Natural killer cell (primary cell): ENCODE data around the gene ZNF236. TPM values are rescaled to one million over a fixed set of nuclear protein-coding genes. Genes with fewer than 3 reads are reported as not detected.
A peak's percentile ranks its signal among the peaks of the same experiment; 100 is the strongest.

Source experiments
- ATAC-seq, 3 donors: fragments of 150-1000 bp in 2 of 3; fragments of 200-7000 bp in 1 of 3; cut with Tn5 transposase; 1 replicate in 1 of 3; 2 replicates in 2 of 3; pipeline ENCODE4 v1.10.0; 2021; ENCODE audit warnings: mild to moderate bottlenecking in 2 of 3, moderate library complexity in 2 of 3
- DNase-seq, 2 donors: peaks; one replicate each; pipeline versions ENCODE4 v3.0.0 to v3.0.0-alpha.2; 2013 to 2021; ENCODE audit warnings: mixed read lengths in 1 of 2
- H3K27ac ChIP-seq: one replicate; pipeline ENCODE4 v1.5.1; 2013; ENCODE audit warnings: mild to moderate bottlenecking, low read length
- H3K27me3 ChIP-seq: one replicate; pipeline ENCODE4 v1.6.1; 2013; ENCODE audit warnings: low read length; ENCODE audit not compliant: control insufficient read depth, insufficient read depth
- H3K36me3 ChIP-seq: one replicate; pipeline ENCODE4 v1.6.1; 2013; ENCODE audit warnings: low read length; ENCODE audit not compliant: control insufficient read depth, insufficient read depth
- H3K4me1 ChIP-seq: one replicate; pipeline ENCODE4 v1.6.1; 2013; ENCODE audit warnings: low read length; ENCODE audit not compliant: control insufficient read depth, insufficient read depth
- H3K4me3 ChIP-seq: one replicate; pipeline ENCODE4 v1.5.1; 2013; ENCODE audit warnings: low read length
- H3K9me3 ChIP-seq: one replicate; pipeline ENCODE4 v1.6.1; 2013; ENCODE audit warnings: low read length; ENCODE audit not compliant: control insufficient read depth, insufficient read depth
- H3K27ac Mint-ChIP-seq, 2 donors: one replicate each; pipeline ENCODE4 v1.8.0; 2022; ENCODE audit warnings: mild to moderate bottlenecking in 2 of 2, mixed read lengths in 2 of 2, moderate library complexity in 1 of 2
- H3K27me3 Mint-ChIP-seq, 2 donors: one replicate each; pipeline ENCODE4 v1.8.0; 2022; ENCODE audit warnings: low read depth in 2 of 2, mixed read lengths in 2 of 2
- H3K36me3 Mint-ChIP-seq: one replicate; pipeline ENCODE4 v1.8.0; 2022; ENCODE audit warnings: mixed read lengths
- H3K4me1 Mint-ChIP-seq, 2 donors: one replicate each; pipeline ENCODE4 v1.8.0; 2022; ENCODE audit warnings: mixed read lengths in 2 of 2
- H3K4me3 Mint-ChIP-seq: one replicate; pipeline ENCODE4 v1.8.0; 2022; ENCODE audit warnings: mild to moderate bottlenecking, moderate library complexity, mixed read lengths
- H3K9me3 Mint-ChIP-seq, 2 donors: one replicate each; pipeline ENCODE4 v1.8.0; 2022; ENCODE audit warnings: mixed read lengths in 2 of 2
- WGBS: methylation state at CpG from one replicate; pipeline ENCODE4 v1.1.7; 2013; ENCODE audit warnings: missing lambda C conversion rate; ENCODE audit not compliant: insufficient coverage; 5-methylcytosine and 5-hydroxymethylcytosine counted together
- intact Hi-C: fragments of 100-400 bp; cut with micrococcal nuclease; formaldehyde crosslinking; loops from one replicate; pipeline ENCODE4 v1.14.2; 2022
- total RNA-seq, 4 donors: library from RNA; stranded (reverse); fragments of 120-200 nt in 1 of 4; gene quantifications; one replicate each; pipeline versions ENCODE4 v1.2.3 to v1.2.4, GENCODE V29; 2013 to 2022
- TF ChIP-seq, protein P1 (sequence below): fragments of 200-600 bp; IDR thresholded peaks from one replicate; pipeline ENCODE4 v1.8.0; 2022; ENCODE audit warnings: antibody characterized with exemption

The ZNF236 gene
- total RNA-seq, 3 donors from 2014 or later (not counting 1 experiment from before 2014, with no cell fraction given): 35.1 to 42.2 (median 39.7) TPM

DNA sequence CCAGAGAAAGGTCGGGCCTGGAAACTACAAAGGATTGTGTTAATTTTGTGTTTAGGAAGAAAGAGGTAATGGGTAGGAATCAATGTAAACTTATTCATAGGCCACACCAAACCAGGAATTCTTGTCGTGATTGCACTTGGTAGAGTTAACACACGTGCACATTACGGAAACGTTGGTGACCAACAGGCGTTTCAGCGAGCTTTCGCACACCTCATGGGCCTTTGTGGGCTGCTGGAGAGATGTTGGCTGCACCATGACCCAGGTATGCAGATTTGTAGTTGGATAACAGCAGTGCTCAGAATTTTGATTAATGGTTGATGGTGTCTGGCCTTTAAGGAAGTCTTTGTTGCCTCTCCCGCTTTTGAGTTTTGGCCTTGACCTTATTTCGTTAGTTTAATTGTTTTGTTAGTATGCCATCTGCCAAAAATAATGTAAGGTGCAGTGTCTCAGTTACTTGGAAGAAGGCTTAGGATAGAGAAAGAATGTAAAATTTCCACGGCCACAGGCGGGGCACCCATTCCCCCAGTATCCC lies 1.9 kb downstream of the ZNF236 start:
- H3K4me3 ChIP-seq: no peak overlapping the region
- intact Hi-C loops: no loop called here
- no peaks in the 10 kb centered on the region for H3K9me3 ChIP-seq
- TF ChIP-seq, protein P1, sequence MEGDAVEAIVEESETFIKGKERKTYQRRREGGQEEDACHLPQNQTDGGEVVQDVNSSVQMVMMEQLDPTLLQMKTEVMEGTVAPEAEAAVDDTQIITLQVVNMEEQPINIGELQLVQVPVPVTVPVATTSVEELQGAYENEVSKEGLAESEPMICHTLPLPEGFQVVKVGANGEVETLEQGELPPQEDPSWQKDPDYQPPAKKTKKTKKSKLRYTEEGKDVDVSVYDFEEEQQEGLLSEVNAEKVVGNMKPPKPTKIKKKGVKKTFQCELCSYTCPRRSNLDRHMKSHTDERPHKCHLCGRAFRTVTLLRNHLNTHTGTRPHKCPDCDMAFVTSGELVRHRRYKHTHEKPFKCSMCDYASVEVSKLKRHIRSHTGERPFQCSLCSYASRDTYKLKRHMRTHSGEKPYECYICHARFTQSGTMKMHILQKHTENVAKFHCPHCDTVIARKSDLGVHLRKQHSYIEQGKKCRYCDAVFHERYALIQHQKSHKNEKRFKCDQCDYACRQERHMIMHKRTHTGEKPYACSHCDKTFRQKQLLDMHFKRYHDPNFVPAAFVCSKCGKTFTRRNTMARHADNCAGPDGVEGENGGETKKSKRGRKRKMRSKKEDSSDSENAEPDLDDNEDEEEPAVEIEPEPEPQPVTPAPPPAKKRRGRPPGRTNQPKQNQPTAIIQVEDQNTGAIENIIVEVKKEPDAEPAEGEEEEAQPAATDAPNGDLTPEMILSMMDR: no peak
- no peak overlapping the region for H3K27ac ChIP-seq
- Mint-ChIP-seq H3K9me3 (no peaks in the 10 kb centered on the region), H3K4me3 (peak overlapping the region; percentile 41), H3K4me1 (peaks cover 31 to 52% of the 10 kb centered on the region in 2 donors), H3K27me3 (no peaks in the 10 kb centered on the region), H3K36me3 (no peaks in the 10 kb centered on the region), H3K27ac (peak overlapping the region; percentile 54 to 67)
- 85% methylated on average over 12 of the region's 12 CpGs for WGBS
- no peaks in the 10 kb centered on the region for H3K36me3 ChIP-seq
- ATAC-seq: no peak
- peaks cover 30% of the 10 kb centered on the region for H3K4me1 ChIP-seq
- peak in 1 of 2 donors; percentile 29 for DNase-seq
- H3K27me3 ChIP-seq: no peaks in the 10 kb centered on the region

DNA sequence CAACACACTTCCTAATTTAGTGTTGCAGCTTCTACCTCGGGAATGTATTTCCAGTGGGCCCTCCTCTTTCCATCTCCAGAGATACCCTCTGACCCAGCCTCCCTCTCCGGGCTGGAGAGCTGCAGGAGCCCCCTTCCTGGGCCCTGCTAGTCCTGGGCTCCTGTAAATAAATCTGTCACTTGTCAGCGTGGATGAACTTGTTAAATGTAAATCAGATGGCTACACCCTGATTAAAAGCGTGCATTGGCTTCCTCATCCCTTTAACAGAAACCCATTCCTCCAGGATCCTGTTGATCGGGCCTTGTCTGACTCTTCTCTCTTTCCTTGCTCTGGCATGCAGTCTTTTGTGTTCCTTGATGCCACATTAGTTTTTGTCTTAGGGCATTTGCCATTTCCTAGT lies 2.4 kb downstream of the ZNF236 start:
- ATAC-seq (no peak), DNase-seq (no peak)
- H3K36me3 ChIP-seq: no peaks in the 10 kb centered on the region
- no peak overlapping the region for H3K27ac ChIP-seq
- Mint-ChIP-seq H3K9me3 (no peaks in the 10 kb centered on the region), H3K27ac (peak overlapping the region; percentile 54 to 67), H3K4me1 (peaks cover 31 to 51% of the 10 kb centered on the region in 2 donors), H3K27me3 (no peaks in the 10 kb centered on the region), H3K36me3 (no peaks in the 10 kb centered on the region), H3K4me3 (peak overlapping the region; percentile 41)
- intact Hi-C loops: no loop called here
- 89% methylated on average over 5 of the region's 5 CpGs for WGBS
- no peaks in the 10 kb centered on the region for H3K9me3 ChIP-seq
- no peak overlapping the region for H3K4me3 ChIP-seq
- no peaks in the 10 kb centered on the region for H3K27me3 ChIP-seq
- TF ChIP-seq, protein P1: no peak
- H3K4me1 ChIP-seq: peaks cover 28% of the 10 kb centered on the region

DNA sequence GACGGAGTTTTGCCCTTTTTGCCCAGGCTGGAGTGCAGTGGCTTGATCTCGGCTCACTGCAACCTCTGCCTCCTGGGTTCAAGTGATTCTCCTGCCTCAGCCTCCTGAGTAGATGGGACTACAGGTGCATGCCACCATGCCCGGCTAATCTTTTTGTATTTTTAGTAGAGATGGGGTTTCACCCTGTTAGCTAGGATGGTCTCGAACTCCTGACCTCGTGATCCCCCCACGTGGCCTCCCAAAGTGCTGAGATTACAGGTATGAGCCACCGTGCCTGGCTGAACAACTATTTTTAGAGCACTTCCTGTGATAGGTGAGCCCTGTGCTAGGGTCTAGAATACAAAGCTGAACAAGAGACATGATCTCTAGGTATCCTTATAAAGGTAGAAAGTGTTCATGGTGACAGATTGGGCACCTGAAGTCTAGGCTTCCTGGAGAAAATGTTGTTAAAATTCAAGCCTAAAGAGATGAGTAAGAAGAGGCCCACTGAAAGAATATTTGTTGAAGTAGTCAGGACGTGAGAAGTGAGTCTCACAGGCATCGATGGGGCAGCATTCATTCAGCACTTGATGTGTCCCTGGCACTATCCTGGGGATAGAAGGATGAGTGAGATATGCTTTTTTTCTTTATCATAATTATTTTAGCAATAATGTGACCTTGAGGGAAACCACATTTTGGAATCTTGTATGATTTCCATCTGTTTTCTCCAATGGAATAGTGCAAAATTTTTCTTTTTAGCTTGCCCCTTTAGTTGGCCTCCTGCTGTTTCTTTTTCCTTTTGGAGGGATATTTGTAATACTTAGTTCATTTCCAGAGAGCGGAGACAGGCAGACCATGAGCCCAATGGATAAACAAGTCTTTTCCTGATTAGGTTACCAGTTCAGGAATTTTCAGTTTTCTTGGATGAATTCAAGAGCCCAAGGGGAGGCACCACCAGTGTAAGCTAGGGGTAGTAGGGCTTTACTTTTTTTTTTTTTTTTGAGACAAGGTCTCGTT lies 5.1 kb downstream of the ZNF236 start:
- TF ChIP-seq, protein P1: no peak
- no peak for ATAC-seq
- intact Hi-C loops: no loop called here
- Mint-ChIP-seq H3K27me3 (no peaks in the 10 kb centered on the region), H3K27ac (peak overlapping the region in 1 of 2 donors; percentile 18), H3K4me3 (no peak overlapping the region), H3K36me3 (no peaks in the 10 kb centered on the region), H3K9me3 (no peaks in the 10 kb centered on the region), H3K4me1 (peaks cover 15 to 41% of the 10 kb centered on the region in 2 donors)
- H3K4me3 ChIP-seq: no peak overlapping the region
- DNase-seq: no peak
- H3K27me3 ChIP-seq: no peaks in the 10 kb centered on the region
- H3K4me1 ChIP-seq: peaks cover 13% of the 10 kb centered on the region
- no peaks in the 10 kb centered on the region for H3K9me3 ChIP-seq
- H3K27ac ChIP-seq: no peak overlapping the region
- no peaks in the 10 kb centered on the region for H3K36me3 ChIP-seq
- 68% methylated on average over 11 of the region's 11 CpGs for WGBS
